Mucosa of stomach (tissue), 1 donor: ENCODE results near the gene NUMB.

ENCODE experiments used
- H3K27me3 ChIP-seq: one replicate; pipeline ENCODE4 v1.7.0; 2013; ENCODE audit warnings: mild to moderate bottlenecking, low read length; ENCODE audit not compliant: control insufficient read depth, insufficient read depth
- H3K36me3 ChIP-seq: one replicate; pipeline ENCODE4 v1.7.0; 2013; ENCODE audit warnings: low read length; ENCODE audit not compliant: control insufficient read depth, insufficient read depth
- H3K4me1 ChIP-seq: one replicate; pipeline ENCODE4 v1.7.0; 2013; ENCODE audit warnings: mild to moderate bottlenecking, low read length; ENCODE audit not compliant: control insufficient read depth, insufficient read depth
- H3K4me3 ChIP-seq: one replicate; pipeline ENCODE4 v1.7.0; 2013; ENCODE audit warnings: low read length
- H3K9ac ChIP-seq: one replicate; pipeline ENCODE4 v1.7.0; 2013; ENCODE audit warnings: mild to moderate bottlenecking, low read length, moderate library complexity
- H3K9me3 ChIP-seq: one replicate; pipeline ENCODE4 v1.7.0; 2013; ENCODE audit warnings: mild to moderate bottlenecking, low read length, moderate library complexity; ENCODE audit not compliant: control insufficient read depth
- donor health status: Pancreatic carcinoma.

The NUMB gene

GRCh38 chr14:73272393-73272792 lies 186.0 kb downstream of the NUMB start:
- H3K36me3 ChIP-seq: peaks cover 5% of the 10 kb centered on the region
- H3K9me3 ChIP-seq: no peaks in the 10 kb centered on the region
- H3K9ac ChIP-seq: no peak overlapping the region
- no peak overlapping the region for H3K4me3 ChIP-seq
- peaks cover 12% of the 10 kb centered on the region for H3K4me1 ChIP-seq
- H3K27me3 ChIP-seq: no peaks in the 10 kb centered on the region

- peak overlapping the region; percentile 31 for H3K9ac ChIP-seq
These were observed 188.4 kb downstream of the NUMB start for GRCh38 chr14:73269729-73270531.

GRCh38 chr14:73267474-73267873 lies 190.9 kb downstream of the NUMB start:
- no peaks in the 10 kb centered on the region for H3K36me3 ChIP-seq
- no peak overlapping the region for H3K4me3 ChIP-seq

More at GRCh38 chr14:73269729-73270531, 188.4 kb downstream of the NUMB start:
- H3K9me3 ChIP-seq: no peaks in the 10 kb centered on the region
- no peaks in the 10 kb centered on the region for H3K27me3 ChIP-seq
- H3K4me3 ChIP-seq: peak overlapping the region; percentile 9
- H3K4me1 ChIP-seq: peaks cover 12% of the 10 kb centered on the region
- peaks cover 5% of the 10 kb centered on the region for H3K36me3 ChIP-seq

GRCh38 chr14:73266317-73266716 lies 192.0 kb downstream of the NUMB start:
- Histone ChIP-seq H3K36me3 (no peaks in the 10 kb centered on the region), H3K4me3 (no peak overlapping the region), H3K4me1 (peaks cover 12% of the 10 kb centered on the region), H3K9me3 (no peaks in the 10 kb centered on the region), H3K9ac (no peak overlapping the region), H3K27me3 (no peaks in the 10 kb centered on the region)

More at GRCh38 chr14:73267474-73267873, 190.9 kb downstream of the NUMB start:
- Histone ChIP-seq H3K27me3 (no peaks in the 10 kb centered on the region), H3K4me1 (peaks cover 12% of the 10 kb centered on the region), H3K9ac (no peak overlapping the region), H3K9me3 (no peaks in the 10 kb centered on the region)

- H3K9ac ChIP-seq: no peak overlapping the region
- no peaks in the 10 kb centered on the region for H3K9me3 ChIP-seq
These were observed 192.7 kb downstream of the NUMB start for GRCh38 chr14:73265721-73266046.

GRCh38 chr14:73264885-73265720 lies 193.2 kb downstream of the NUMB start:
- no peaks in the 10 kb centered on the region for H3K36me3 ChIP-seq

More at GRCh38 chr14:73265721-73266046, 192.7 kb downstream of the NUMB start:
- no peaks in the 10 kb centered on the region for H3K27me3 ChIP-seq
- H3K4me1 ChIP-seq: peaks cover 12% of the 10 kb centered on the region
- H3K4me3 ChIP-seq: no peak overlapping the region
- H3K36me3 ChIP-seq: no peaks in the 10 kb centered on the region

GRCh38 chr14:73264080-73264884 lies 194.1 kb downstream of the NUMB start:
- Histone ChIP-seq H3K9me3 (no peaks in the 10 kb centered on the region), H3K9ac (no peak overlapping the region), H3K4me1 (no peaks in the 10 kb centered on the region), H3K27me3 (no peaks in the 10 kb centered on the region), H3K4me3 (no peak overlapping the region), H3K36me3 (no peaks in the 10 kb centered on the region)

More at GRCh38 chr14:73264885-73265720, 193.2 kb downstream of the NUMB start:
- no peak overlapping the region for H3K9ac ChIP-seq
- no peak overlapping the region for H3K4me3 ChIP-seq
- no peaks in the 10 kb centered on the region for H3K27me3 ChIP-seq
- peaks cover 7% of the 10 kb centered on the region for H3K4me1 ChIP-seq
- no peaks in the 10 kb centered on the region for H3K9me3 ChIP-seq

- no peaks in the 10 kb centered on the region for H3K27me3 ChIP-seq
- no peak overlapping the region for H3K9ac ChIP-seq
- H3K4me1 ChIP-seq: no peaks in the 10 kb centered on the region
- H3K36me3 ChIP-seq: no peaks in the 10 kb centered on the region
- H3K9me3 ChIP-seq: no peaks in the 10 kb centered on the region
- H3K4me3 ChIP-seq: no peak overlapping the region
These were observed 194.7 kb downstream of the NUMB start for GRCh38 chr14:73263606-73264005.

GRCh38 chr14:73262427-73263183 lies 195.7 kb downstream of the NUMB start:
- no peaks in the 10 kb centered on the region for H3K4me1 ChIP-seq
- H3K4me3 ChIP-seq: no peak overlapping the region
- H3K9me3 ChIP-seq: no peaks in the 10 kb centered on the region
- H3K9ac ChIP-seq: no peak overlapping the region
- H3K27me3 ChIP-seq: no peaks in the 10 kb centered on the region
- no peaks in the 10 kb centered on the region for H3K36me3 ChIP-seq

- no peak overlapping the region for H3K9ac ChIP-seq
- no peaks in the 10 kb centered on the region for H3K36me3 ChIP-seq
- H3K4me1 ChIP-seq: no peaks in the 10 kb centered on the region
- no peaks in the 10 kb centered on the region for H3K27me3 ChIP-seq
- no peak overlapping the region for H3K4me3 ChIP-seq
- no peaks in the 10 kb centered on the region for H3K9me3 ChIP-seq
These were observed 196.6 kb downstream of the NUMB start for GRCh38 chr14:73261520-73262426.
